HCT116 (cell line): ENCODE results near the gene ITPKB. TPM values are rescaled to one million over a fixed set of nuclear protein-coding genes. Genes with fewer than 3 reads are reported as not detected.

Experiments
- ATAC-seq: fragments of 200-7000 bp; cut with Tn5 transposase; 2 replicates; pipeline ENCODE4 v1.9.1; 2020; ENCODE audit warnings: mild to moderate bottlenecking, moderate library complexity
- BruUV-seq: library from RNA; stranded (reverse); fragments of 400-500 nt; replicated peaks from 2 replicates; lab custom pipeline; 2021; lab: Mats Ljungman, UMichigan
- CTCF ChIA-PET: fragments of 300-600 bp; sonication (Branson Sonifier 250); formaldehyde crosslinking; loops from one replicate; lab custom pipeline; 2021; ENCODE audit warnings: antibody characterized with exemption; lab: Charles Lee
- POLR2A ChIA-PET: fragments of 300-600, 350-600 bp; sonication (Branson Sonifier 250); formaldehyde crosslinking; loops from one replicate; lab custom pipeline; 2021; ENCODE audit warnings: antibody characterized with exemption; lab: Charles Lee
- RAD21 ChIA-PET, 2 experiments: fragments of 300-600 bp; sonication (Branson Sonifier 250); formaldehyde crosslinking; loops; one replicate each; lab custom pipeline; 2023; ENCODE audit warnings: low total read pairs in 2 of 2; ENCODE audit not compliant: uncharacterized antibody in 2 of 2, unreplicated experiment in 2 of 2, low non-redundant PET in 1 of 2; lab: Charles Lee
- DNase-seq: peaks from one replicate; pipeline ENCODE4 v3.0.0-alpha.2; 2010; ENCODE audit warnings: low read depth, low spot score
- H2AFZ ChIP-seq: fragments of 200-600 bp; shearing (Covaris generic), sonication (generic); 2 replicates; pipeline ENCODE4 v1.6.1; 2017; ENCODE audit warnings: low read depth, mixed run types, mixed read lengths, antibody characterized with exemption, low read length; ENCODE audit not compliant: poor library complexity, severe bottlenecking
- H3K27ac ChIP-seq: 2 replicates; pipeline ENCODE4 v1.5.1; 2012; ENCODE audit warnings: low read depth, low read length
- H3K27me3 ChIP-seq: fragments of 200-600 bp; sonication (generic); 2 replicates; pipeline ENCODE4 v1.6.1; 2016; ENCODE audit warnings: mixed run types, low read length, mixed read lengths; ENCODE audit not compliant: insufficient read depth
- H3K36me3 ChIP-seq, 2 experiments: fragments of 200-500 bp in 1 of 2; fragments of 200-600 bp in 1 of 2; sonication (Bioruptor generic) in 1 of 2; sonication (generic) in 1 of 2; 2 replicates each; pipeline versions ENCODE4 v1.5.1 to v1.6.1; 2014 to 2016; ENCODE audit warnings: low read length in 2 of 2, inconsistent platforms in 1 of 2, mixed read lengths in 1 of 2, mixed run types in 1 of 2; ENCODE audit not compliant: insufficient read depth in 2 of 2, control insufficient read depth in 1 of 2
- H3K4me1 ChIP-seq, 2 experiments: fragments of 200-600 bp in 1 of 2; sonication (generic) in 1 of 2; 2 replicates each; pipeline versions ENCODE4 v1.5.1 to v1.6.1; 2012 to 2017; ENCODE audit warnings: low read length in 2 of 2, inconsistent platforms in 1 of 2, mild to moderate bottlenecking in 1 of 2, mixed read lengths in 1 of 2, mixed run types in 1 of 2, moderate library complexity in 1 of 2; ENCODE audit not compliant: insufficient read depth in 2 of 2, control insufficient read depth in 1 of 2
- H3K4me2 ChIP-seq: fragments of 200-600 bp; sonication (generic); 2 replicates; pipeline ENCODE4 v1.6.1; 2017; ENCODE audit warnings: mixed run types, low read length, mixed read lengths
- H3K4me3 ChIP-seq, 2 experiments: fragments of 200-600 bp in 1 of 2; sonication (generic) in 1 of 2; replicated peaks in 1 of 2; 2 replicates each; pipeline ENCODE4 v1.5.1; 2011 to 2016; ENCODE audit warnings: low read length in 2 of 2, control low read depth in 1 of 2, low read depth in 1 of 2, mild to moderate bottlenecking in 1 of 2, mixed read lengths in 1 of 2, mixed run types in 1 of 2
- H3K79me2 ChIP-seq: fragments of 200-600 bp; sonication (generic); 2 replicates; pipeline ENCODE4 v1.6.1; 2017; ENCODE audit warnings: mild to moderate bottlenecking, mixed run types, low read length, moderate library complexity, mixed read lengths; ENCODE audit not compliant: insufficient read depth
- H3K9ac ChIP-seq: fragments of 200-600 bp; sonication (generic); 2 replicates; pipeline ENCODE4 v1.6.1; 2016; ENCODE audit warnings: low read length, mixed read lengths
- H3K9me2 ChIP-seq: fragments of 200-600 bp; sonication (generic), shearing (Covaris generic); 2 replicates; pipeline ENCODE4 v1.6.1; 2017; ENCODE audit warnings: mixed run types, mild to moderate bottlenecking, moderate library complexity; ENCODE audit not compliant: insufficient read depth
- H3K9me3 ChIP-seq, 2 experiments: fragments of 200-500 bp in 1 of 2; fragments of 200-600 bp in 1 of 2; sonication (Bioruptor generic) in 1 of 2; sonication (generic) in 1 of 2; 2 replicates each; pipeline ENCODE4 v1.6.1; 2014 to 2017; ENCODE audit warnings: low read length in 2 of 2, mixed read lengths in 2 of 2, inconsistent platforms in 1 of 2, low read depth in 1 of 2, mild to moderate bottlenecking in 1 of 2, mixed run types in 1 of 2, moderate library complexity in 1 of 2; ENCODE audit not compliant: control insufficient read depth in 1 of 2, insufficient read depth in 1 of 2
- H4K20me1 ChIP-seq: fragments of 200-600 bp; sonication (generic), shearing (Covaris generic); 2 replicates; pipeline ENCODE4 v1.6.1; 2017; ENCODE audit warnings: mixed run types, mild to moderate bottlenecking, moderate library complexity; ENCODE audit not compliant: insufficient read depth
- CEBPB ChIP-seq: IDR thresholded peaks from 2 replicates; pipeline ENCODE4 v1.6.1; 2012; ENCODE audit warnings: low read depth
- ELF1 ChIP-seq: IDR thresholded peaks from 2 replicates; pipeline ENCODE4 v1.6.1; 2012; ENCODE audit warnings: low read depth, borderline replicate concordance
- EZH2phosphoT487 ChIP-seq: fragments of 200-600 bp; IDR thresholded peaks from 2 replicates; pipeline ENCODE4 v1.6.1; 2018; ENCODE audit warnings: antibody characterized with exemption, borderline replicate concordance
- FOSL1 ChIP-seq: IDR thresholded peaks from 2 replicates; pipeline ENCODE4 v1.6.1; 2012; ENCODE audit warnings: low read depth
- POLR2AphosphoS5 ChIP-seq: IDR thresholded peaks from 2 replicates; pipeline ENCODE4 v1.6.1; 2011; ENCODE audit warnings: mild to moderate bottlenecking, low read depth, low read length, moderate library complexity
- REST ChIP-seq: IDR thresholded peaks from 2 replicates; pipeline ENCODE4 v1.6.1; 2012; ENCODE audit warnings: low read depth
- TCF7L2 ChIP-seq: IDR thresholded peaks from 2 replicates; pipeline ENCODE4 v1.7.0; 2011; ENCODE audit warnings: borderline replicate concordance, inconsistent platforms; ENCODE audit not compliant: insufficient read depth, insufficient read length; ENCODE audit errors: extremely low read depth
- YY1 ChIP-seq: IDR thresholded peaks from 2 replicates; pipeline ENCODE4 v1.6.1; 2011; ENCODE audit warnings: low read length, low read depth, moderate library complexity, mild to moderate bottlenecking; ENCODE audit not compliant: insufficient replicate concordance; ENCODE audit errors: extremely low read depth
- ZFX ChIP-seq: fragments of 450-650 bp; IDR thresholded peaks from 2 replicates; pipeline ENCODE4 v1.6.1; 2017
- intact Hi-C: fragments of 100-400 bp; cut with micrococcal nuclease; formaldehyde crosslinking; loops from 2 replicates; pipeline ENCODE4 v1.10.0; 2022
- total RNA-seq: library from RNA; stranded (reverse); gene quantifications from one replicate; pipeline ENCODE4 v1.2.1, GENCODE V29; 2021; ENCODE audit not compliant: unreplicated experiment
- TF ChIP-seq, protein P1 (sequence below): IDR thresholded peaks from 2 replicates; pipeline ENCODE4 v1.6.1; 2012
- TF ChIP-seq, protein P2 (sequence below): IDR thresholded peaks from 2 replicates; pipeline ENCODE4 v1.6.1; 2011; ENCODE audit warnings: mild to moderate bottlenecking, low read length, moderate library complexity; ENCODE audit not compliant: insufficient replicate concordance; ENCODE audit errors: extremely low read depth
- TF ChIP-seq, protein P3 (sequence below): IDR thresholded peaks from 2 replicates; pipeline ENCODE4 v1.6.1; 2012

Gene ITPKB
- total RNA-seq, 1 experiment from 2014 or later: 4.4 TPM

- ChIA-PET CTCF (no interaction called here), POLR2A (no interaction called here), RAD21 (no interaction called here)
- Histone ChIP-seq H3K36me3 (no peaks in the 10 kb centered on the region), H3K4me3 (no peak overlapping the region), H3K4me1 (no peaks in the 10 kb centered on the region), H3K4me2 (no peak overlapping the region), H3K79me2 (no peaks in the 10 kb centered on the region), H3K9me2 (no peaks in the 10 kb centered on the region), H4K20me1 (no peaks in the 10 kb centered on the region), H3K27me3 (no peaks in the 10 kb centered on the region), H3K9ac (no peak overlapping the region), H3K9me3 (no peaks in the 10 kb centered on the region), H3K27ac (no peak overlapping the region), H2AFZ (no peak overlapping the region)
- ATAC-seq (no peak), DNase-seq (no peak)
- BruUV-seq: no TSS peak
- intact Hi-C loops: no loop called here
- TF ChIP-seq, protein P1, sequence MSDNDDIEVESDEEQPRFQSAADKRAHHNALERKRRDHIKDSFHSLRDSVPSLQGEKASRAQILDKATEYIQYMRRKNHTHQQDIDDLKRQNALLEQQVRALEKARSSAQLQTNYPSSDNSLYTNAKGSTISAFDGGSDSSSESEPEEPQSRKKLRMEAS: no peak
- TF ChIP-seq, protein P2, sequence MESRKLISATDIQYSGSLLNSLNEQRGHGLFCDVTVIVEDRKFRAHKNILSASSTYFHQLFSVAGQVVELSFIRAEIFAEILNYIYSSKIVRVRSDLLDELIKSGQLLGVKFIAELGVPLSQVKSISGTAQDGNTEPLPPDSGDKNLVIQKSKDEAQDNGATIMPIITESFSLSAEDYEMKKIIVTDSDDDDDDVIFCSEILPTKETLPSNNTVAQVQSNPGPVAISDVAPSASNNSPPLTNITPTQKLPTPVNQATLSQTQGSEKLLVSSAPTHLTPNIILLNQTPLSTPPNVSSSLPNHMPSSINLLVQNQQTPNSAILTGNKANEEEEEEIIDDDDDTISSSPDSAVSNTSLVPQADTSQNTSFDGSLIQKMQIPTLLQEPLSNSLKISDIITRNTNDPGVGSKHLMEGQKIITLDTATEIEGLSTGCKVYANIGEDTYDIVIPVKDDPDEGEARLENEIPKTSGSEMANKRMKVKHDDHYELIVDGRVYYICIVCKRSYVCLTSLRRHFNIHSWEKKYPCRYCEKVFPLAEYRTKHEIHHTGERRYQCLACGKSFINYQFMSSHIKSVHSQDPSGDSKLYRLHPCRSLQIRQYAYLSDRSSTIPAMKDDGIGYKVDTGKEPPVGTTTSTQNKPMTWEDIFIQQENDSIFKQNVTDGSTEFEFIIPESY: no peak
- no peak for TF ChIP-seq REST
- TF ChIP-seq TCF7L2: no peak
- no peak for TF ChIP-seq ZFX
- TF ChIP-seq FOSL1: no peak
- TF ChIP-seq ELF1: no peak
- TF ChIP-seq, protein P3, sequence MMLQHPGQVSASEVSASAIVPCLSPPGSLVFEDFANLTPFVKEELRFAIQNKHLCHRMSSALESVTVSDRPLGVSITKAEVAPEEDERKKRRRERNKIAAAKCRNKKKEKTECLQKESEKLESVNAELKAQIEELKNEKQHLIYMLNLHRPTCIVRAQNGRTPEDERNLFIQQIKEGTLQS: no peak
- TF ChIP-seq YY1: no peak
- TF ChIP-seq POLR2AphosphoS5: no peak
- TF ChIP-seq CEBPB: no peak
- TF ChIP-seq EZH2phosphoT487: no peak
Measured at GRCh38 chr1:226590614-226591013, 148.5 kb downstream of the ITPKB start.
